ENCODE measurements around the gene PPP1R14B.

PPP1R14B gene

DNA sequence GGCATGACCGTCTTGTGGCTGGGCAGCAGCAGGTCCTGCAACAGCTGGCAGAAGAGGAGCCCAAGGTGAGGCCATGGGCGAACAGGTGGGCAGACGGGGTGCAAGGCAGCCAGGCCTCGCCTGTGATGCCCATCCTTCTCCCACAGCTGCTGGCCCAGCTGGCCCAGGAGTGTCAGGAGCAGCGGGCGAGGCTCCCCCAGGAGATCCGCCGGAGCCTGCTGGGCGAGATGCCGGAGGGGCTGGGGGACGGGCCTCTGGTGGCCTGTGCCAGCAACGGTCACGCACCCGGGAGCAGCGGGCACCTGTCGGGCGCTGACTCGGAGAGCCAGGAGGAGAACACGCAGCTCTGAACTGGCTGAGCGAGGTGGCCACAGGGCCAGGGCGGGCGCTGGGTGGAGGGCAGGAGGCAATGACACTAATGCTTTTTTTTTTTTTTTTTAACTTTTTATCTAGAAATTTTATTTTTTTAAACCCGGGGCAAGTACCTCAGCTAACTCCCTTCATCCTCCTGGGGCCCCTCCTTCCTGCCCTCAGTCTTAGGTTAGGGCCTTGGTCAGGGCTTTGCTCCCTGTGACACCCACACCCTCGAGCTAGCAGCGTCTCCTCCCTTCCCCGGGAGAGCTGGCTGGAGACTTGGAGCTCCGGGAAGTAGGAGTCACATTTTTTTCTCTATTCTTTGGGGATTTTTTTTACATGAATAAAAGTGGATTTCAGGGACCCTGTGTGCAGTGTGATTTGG lies 20.6 kb upstream of the PPP1R14B start:
- H3K4me3 Mint-ChIP-seq = no peak overlapping the region
- no peaks in the 10 kb centered on the region for H3K27me3 Mint-ChIP-seq
- no peak overlapping the region for H3K27ac Mint-ChIP-seq
- H3K9me3 Mint-ChIP-seq = no peaks in the 10 kb centered on the region
- peaks cover 13% of the 10 kb centered on the region for H3K4me1 Mint-ChIP-seq
- H3K36me3 Mint-ChIP-seq = no peaks in the 10 kb centered on the region

DNA sequence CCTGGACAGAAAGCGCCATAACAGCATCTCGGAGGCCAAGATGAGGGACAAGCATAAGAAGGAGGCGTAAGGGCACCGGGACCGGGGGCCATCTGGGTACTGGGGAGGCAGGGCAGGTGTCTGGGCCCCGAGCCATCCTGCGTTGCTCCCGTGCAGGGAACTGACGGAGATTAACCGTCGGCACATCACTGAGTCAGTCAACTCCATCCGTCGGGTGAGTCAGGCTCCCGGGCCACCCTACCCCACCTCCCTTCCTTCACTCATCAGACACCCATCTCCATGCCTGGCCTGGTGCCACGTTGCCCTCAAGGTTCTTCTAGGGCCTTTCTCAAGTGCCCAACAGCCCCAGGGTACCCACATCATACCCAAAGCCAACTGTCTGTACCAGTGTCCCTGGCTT lies 19.6 kb upstream of the PPP1R14B start:
- Mint-ChIP-seq H3K36me3 (no peaks in the 10 kb centered on the region), H3K9me3 (no peaks in the 10 kb centered on the region), H3K4me3 (no peak overlapping the region), H3K4me1 (peaks cover 13% of the 10 kb centered on the region), H3K27ac (no peak overlapping the region), H3K27me3 (no peaks in the 10 kb centered on the region)

DNA sequence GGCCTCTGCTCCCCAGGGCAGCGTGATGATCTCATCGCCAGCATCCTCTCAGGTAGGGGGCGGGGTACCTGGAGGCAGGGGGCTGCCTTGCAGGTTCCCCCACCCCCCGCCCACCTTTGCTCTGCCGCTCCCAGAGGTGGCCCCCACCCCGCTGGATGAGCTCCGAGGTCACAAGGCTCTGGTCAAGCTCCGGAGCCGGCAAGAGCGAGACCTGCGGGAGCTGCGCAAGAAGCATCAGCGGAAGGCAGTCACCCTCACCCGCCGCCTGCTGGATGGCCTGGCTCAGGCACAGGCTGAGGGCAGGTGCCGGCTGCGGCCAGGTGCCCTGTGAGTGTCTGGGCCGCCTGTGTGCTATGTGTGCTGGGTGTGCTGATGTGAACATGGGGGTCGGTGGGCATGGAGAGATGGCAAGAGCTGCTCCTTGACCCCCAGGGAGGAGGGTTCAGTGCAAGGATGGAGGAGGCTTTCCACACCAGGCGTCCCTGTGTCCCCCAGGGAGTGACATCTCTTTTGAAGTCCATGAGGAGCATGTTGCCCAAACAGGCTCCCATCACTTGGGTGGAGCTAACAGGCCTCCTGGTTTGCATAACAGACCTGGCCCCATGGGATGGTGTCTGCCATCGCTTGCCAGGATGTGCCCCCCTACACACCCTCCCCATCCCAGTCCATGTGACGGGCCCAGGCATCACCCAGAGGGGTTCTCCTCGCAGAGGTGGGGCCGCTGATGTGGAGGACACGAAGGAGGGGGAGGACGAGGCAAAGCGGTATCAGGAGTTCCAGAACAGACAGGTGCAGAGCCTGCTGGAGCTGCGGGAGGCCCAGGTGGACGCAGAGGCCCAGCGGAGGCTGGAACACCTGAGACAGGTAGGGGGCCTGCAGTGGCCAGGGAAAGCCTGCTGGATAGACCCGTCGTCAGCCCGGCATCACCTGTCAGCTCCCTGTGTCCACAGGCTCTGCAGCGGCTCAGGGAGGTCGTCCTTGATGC lies 18.7 kb upstream of the PPP1R14B start:
- H3K27me3 Mint-ChIP-seq = no peaks in the 10 kb centered on the region
- H3K9me3 Mint-ChIP-seq = no peaks in the 10 kb centered on the region
- no peak overlapping the region for H3K27ac Mint-ChIP-seq
- H3K36me3 Mint-ChIP-seq = no peaks in the 10 kb centered on the region
- no peak overlapping the region for H3K4me3 Mint-ChIP-seq
- H3K4me1 Mint-ChIP-seq = peaks cover 13% of the 10 kb centered on the region

GRCh38 chr11:64264371-64264852 lies 17.7 kb upstream of the PPP1R14B start:
- Mint-ChIP-seq H3K36me3 (no peaks in the 10 kb centered on the region), H3K27me3 (no peaks in the 10 kb centered on the region), H3K27ac (no peak overlapping the region), H3K4me1 (peaks cover 16% of the 10 kb centered on the region), H3K9me3 (no peaks in the 10 kb centered on the region), H3K4me3 (no peak overlapping the region)

DNA sequence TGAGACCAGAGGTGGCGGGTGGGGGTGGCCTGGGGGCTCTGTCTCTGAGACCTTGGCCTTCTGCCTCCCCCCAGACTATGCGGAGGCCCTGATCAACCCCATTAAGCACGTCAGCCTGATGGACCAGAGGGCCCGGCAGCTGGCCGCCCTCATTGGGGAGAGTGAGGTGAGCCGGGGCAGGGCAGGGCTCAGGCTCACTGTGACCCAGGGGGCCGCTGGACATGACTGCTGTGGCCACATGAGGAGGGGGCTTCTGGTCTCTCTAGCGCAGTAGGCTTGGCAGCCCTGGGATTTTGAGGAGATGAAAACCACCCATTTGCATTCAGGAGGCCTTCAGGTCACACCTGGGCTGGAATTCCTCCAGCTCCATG lies 17.2 kb upstream of the PPP1R14B start:
- no peaks in the 10 kb centered on the region for H3K9me3 Mint-ChIP-seq
- H3K27ac Mint-ChIP-seq = no peak overlapping the region
- no peaks in the 10 kb centered on the region for H3K36me3 Mint-ChIP-seq

GRCh38 chr11:64263021-64263946 lies 16.5 kb upstream of the PPP1R14B start:
- H3K9me3 Mint-ChIP-seq = no peaks in the 10 kb centered on the region
- H3K4me1 Mint-ChIP-seq = peaks cover 8% of the 10 kb centered on the region
- no peak overlapping the region for H3K4me3 Mint-ChIP-seq
- H3K27ac Mint-ChIP-seq = no peak overlapping the region
- no peaks in the 10 kb centered on the region for H3K36me3 Mint-ChIP-seq
- H3K27me3 Mint-ChIP-seq = no peaks in the 10 kb centered on the region

More for the DNA sequence above, 17.2 kb upstream of the PPP1R14B start:
- Mint-ChIP-seq H3K4me1 (peaks cover 13% of the 10 kb centered on the region), H3K4me3 (no peak overlapping the region), H3K27me3 (no peaks in the 10 kb centered on the region)

DNA sequence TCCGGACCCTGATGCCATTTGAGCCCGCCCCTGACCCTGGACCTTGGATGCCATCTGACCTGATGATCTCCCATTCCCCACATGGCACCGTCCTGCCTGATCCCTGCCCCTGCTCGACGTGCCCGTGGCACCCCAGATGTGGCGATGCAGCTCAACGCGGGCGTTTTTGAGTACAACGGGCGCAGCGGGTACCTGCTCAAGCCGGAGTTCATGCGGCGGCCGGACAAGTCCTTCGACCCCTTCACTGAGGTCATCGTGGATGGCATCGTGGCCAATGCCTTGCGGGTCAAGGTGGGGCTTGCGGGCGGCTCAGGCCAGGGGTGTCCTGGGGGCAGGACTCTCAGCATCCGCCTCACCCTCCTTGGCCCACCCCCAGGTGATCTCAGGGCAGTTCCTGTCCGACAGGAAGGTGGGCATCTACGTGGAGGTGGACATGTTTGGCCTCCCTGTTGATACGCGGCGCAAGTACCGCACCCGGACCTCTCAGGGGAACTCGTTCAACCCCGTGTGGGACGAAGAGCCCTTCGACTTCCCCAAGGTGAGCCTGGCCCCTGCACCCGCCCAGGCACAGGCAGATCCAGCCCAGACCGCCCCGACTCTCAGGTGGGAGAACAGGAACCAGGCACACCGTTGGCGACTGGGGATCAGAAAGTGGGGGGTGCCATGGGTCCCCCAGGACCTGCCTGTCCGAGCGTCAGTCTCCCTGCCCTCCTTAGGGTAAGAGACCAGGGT lies 15.7 kb upstream of the PPP1R14B start:
- H3K9me3 Mint-ChIP-seq = no peaks in the 10 kb centered on the region
- no peaks in the 10 kb centered on the region for H3K27me3 Mint-ChIP-seq
- H3K36me3 Mint-ChIP-seq = no peaks in the 10 kb centered on the region
- H3K27ac Mint-ChIP-seq = no peak overlapping the region
- peaks cover 3% of the 10 kb centered on the region for H3K4me1 Mint-ChIP-seq
- H3K4me3 Mint-ChIP-seq = no peak overlapping the region

DNA sequence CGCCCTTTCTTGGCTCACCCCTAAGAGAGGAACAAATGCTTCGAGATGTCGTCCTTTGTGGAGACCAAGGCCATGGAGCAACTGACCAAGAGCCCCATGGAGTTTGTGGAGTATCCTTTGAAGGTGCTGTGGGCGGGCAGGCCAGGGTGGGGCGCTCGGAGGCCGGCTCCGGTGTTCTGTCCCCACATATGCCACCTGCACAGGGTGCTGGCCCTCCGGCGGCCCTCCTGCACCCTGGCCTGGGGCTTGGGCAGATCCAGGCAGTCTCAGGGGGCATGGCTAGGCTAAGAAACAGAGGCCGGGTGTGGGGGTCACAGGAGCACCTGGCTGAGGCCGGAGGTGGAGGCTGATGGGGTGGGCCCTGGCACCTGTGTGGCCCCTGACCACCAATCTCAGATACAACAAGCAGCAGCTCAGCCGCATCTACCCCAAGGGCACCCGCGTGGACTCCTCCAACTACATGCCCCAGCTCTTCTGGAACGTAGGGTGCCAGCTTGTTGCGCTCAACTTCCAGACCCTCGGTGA lies 14.9 kb upstream of the PPP1R14B start:
- no peaks in the 10 kb centered on the region for H3K36me3 Mint-ChIP-seq
- peaks cover 3% of the 10 kb centered on the region for H3K4me1 Mint-ChIP-seq
- no peaks in the 10 kb centered on the region for H3K9me3 Mint-ChIP-seq
- no peak overlapping the region for H3K27ac Mint-ChIP-seq
- no peak overlapping the region for H3K4me3 Mint-ChIP-seq
- H3K27me3 Mint-ChIP-seq = no peaks in the 10 kb centered on the region

DNA sequence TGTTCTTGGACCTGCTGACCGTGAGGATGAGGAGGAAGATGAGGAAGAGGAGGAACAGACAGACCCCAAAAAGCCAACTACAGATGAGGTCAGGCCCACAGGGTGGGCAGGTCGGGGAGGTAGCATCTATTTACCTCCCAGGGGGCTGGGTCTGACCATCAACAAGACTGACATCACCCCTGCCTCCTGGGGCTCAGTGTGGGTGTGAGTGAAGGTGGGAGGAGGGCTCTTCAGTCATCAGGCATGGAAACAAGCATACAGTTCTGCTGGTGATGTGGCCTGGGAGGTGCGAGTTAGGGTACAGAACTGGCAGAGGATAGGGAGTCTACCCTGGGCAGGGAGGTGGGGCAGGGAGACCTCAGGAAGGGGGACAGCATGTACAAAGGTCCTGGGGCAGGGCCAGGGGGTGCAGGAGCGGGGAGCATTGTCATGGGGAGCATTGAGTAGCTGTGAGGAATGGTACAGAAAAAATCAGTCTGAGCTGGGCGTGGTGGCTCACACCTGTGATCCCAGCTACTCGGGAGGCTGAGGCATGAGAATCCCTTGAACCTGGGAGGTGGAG lies 13.5 kb upstream of the PPP1R14B start:
- Mint-ChIP-seq H3K4me1 (peaks cover 3% of the 10 kb centered on the region), H3K9me3 (no peaks in the 10 kb centered on the region), H3K4me3 (no peak overlapping the region), H3K27me3 (no peaks in the 10 kb centered on the region), H3K27ac (no peak overlapping the region), H3K36me3 (no peaks in the 10 kb centered on the region)

- H3K4me3 Mint-ChIP-seq = no peak overlapping the region
Measured at GRCh38 chr11:64259533-64260067, 12.9 kb upstream of the PPP1R14B start.

GRCh38 chr11:64258946-64259532 lies 12.3 kb upstream of the PPP1R14B start:
- Mint-ChIP-seq H3K9me3 (no peaks in the 10 kb centered on the region), H3K36me3 (no peaks in the 10 kb centered on the region), H3K27ac (no peak overlapping the region), H3K4me1 (peaks cover 3% of the 10 kb centered on the region), H3K27me3 (no peaks in the 10 kb centered on the region), H3K4me3 (no peak overlapping the region)

More at GRCh38 chr11:64259533-64260067, 12.9 kb upstream of the PPP1R14B start:
- no peaks in the 10 kb centered on the region for H3K36me3 Mint-ChIP-seq
- H3K4me1 Mint-ChIP-seq = peaks cover 3% of the 10 kb centered on the region
- no peaks in the 10 kb centered on the region for H3K9me3 Mint-ChIP-seq
- H3K27ac Mint-ChIP-seq = no peak overlapping the region
- no peaks in the 10 kb centered on the region for H3K27me3 Mint-ChIP-seq

- Mint-ChIP-seq H3K4me1 (peaks cover 3% of the 10 kb centered on the region), H3K4me3 (no peak overlapping the region), H3K27me3 (no peaks in the 10 kb centered on the region), H3K27ac (no peak overlapping the region), H3K36me3 (no peaks in the 10 kb centered on the region), H3K9me3 (no peaks in the 10 kb centered on the region)
Measured at GRCh38 chr11:64258356-64258755, 11.6 kb upstream of the PPP1R14B start.

DNA sequence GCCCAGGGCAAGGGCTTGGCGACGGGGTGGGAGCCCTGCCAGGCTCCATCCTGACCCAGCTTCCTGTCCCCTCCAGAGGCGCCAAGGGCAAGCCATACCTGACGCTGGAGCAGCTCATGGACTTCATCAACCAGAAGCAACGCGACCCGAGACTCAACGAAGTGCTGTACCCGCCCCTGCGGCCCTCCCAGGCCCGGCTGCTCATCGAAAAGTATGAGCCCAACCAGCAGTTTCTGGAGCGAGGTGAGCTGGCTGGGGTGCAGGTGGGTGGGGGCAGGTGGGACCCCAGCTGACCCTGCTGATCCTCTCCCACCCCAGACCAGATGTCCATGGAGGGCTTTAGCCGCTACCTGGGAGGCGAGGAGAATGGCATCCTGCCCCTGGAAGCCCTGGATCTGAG lies 9.6 kb upstream of the PPP1R14B start:
- peaks cover 10% of the 10 kb centered on the region for H3K4me1 Mint-ChIP-seq
- H3K36me3 Mint-ChIP-seq = no peaks in the 10 kb centered on the region
- H3K4me3 Mint-ChIP-seq = no peak overlapping the region
- no peaks in the 10 kb centered on the region for H3K9me3 Mint-ChIP-seq
- H3K27me3 Mint-ChIP-seq = no peaks in the 10 kb centered on the region
- no peak overlapping the region for H3K27ac Mint-ChIP-seq

Data from activated naive CD4-positive, alpha-beta T cell treated with anti-CD3 and anti-CD28 coated beads, Interleukin-2, amount 50 U/mL, for 24 hours (primary cell).